Right lobe of liver (tissue), 4 donors: ENCODE results near the gene ZNF286A.

Experiments
- CTCF ChIP-seq, 4 donors: fragments of 200-600 bp in 3 of 4; fragments of 450-650 bp in 1 of 4; IDR thresholded peaks; one replicate each; pipeline versions ENCODE4 v1.5.1 to v1.8.0; 2016 to 2022; ENCODE audit warnings: antibody characterized with exemption in 4 of 4, mild to moderate bottlenecking in 2 of 4
- POLR2A ChIP-seq: fragments of 450-650 bp; IDR thresholded peaks from one replicate; pipeline ENCODE4 v1.6.1; 2017; ENCODE audit warnings: antibody characterized with exemption, mild to moderate bottlenecking
- donor health status: DM: no; HTN: no; CAD: no.
- donor health status: DM: no; HTN: no; CAD: no.
- donor health status: DM: no; HTN: yes; CAD: no.

GRCh38 chr17:15650741-15651582 lies 48.6 kb upstream of the ZNF286A start:
- no peak for TF ChIP-seq CTCF (IDR thresholded peaks at IDR 0.05)
- TF ChIP-seq POLR2A = no peak
